Measurements from ENCODE around the gene IFT80. TPM values are rescaled to one million over a fixed set of nuclear protein-coding genes. Genes with fewer than 3 reads are reported as not detected.

IFT80 gene
- total and polyA plus RNA-seq, 3 donors from 2014 or later = 32.0 to 74.9 (median 55.4) TPM

GRCh38 chr3:160226026-160226907 lies 172.8 kb downstream of the IFT80 start:
- H3K36me3 ChIP-seq (ENCODE audit: low read depth, missing control alignments) = no peaks in the 10 kb centered on the region
- no peak overlapping the region for H3K27ac ChIP-seq
- peaks cover 8% of the 10 kb centered on the region for H3K4me1 ChIP-seq
- H3K4me3 ChIP-seq = peak overlapping the region; percentile 54 to 60
- TF ChIP-seq CTCF (IDR thresholded peaks at IDR 0.05) (no peak), POLR2A (IDR thresholded peaks at IDR 0.05) (no peak)
- DNase-seq = peak; percentile 16
- no peaks in the 10 kb centered on the region for H3K9me3 ChIP-seq
- no peaks in the 10 kb centered on the region for H3K27me3 ChIP-seq
- WGBS, 2 donors = 3 to 6% methylated on average over 18 to 53 of the region's 87 CpGs
- intact Hi-C loops (cut with DNase I; ENCODE audit: low total_unique reads) = no loop called here

GRCh38 chr3:160225176-160226025 lies 173.6 kb downstream of the IFT80 start, which contains the start of gene C3orf80:
Gene C3orf80, plus strand, starts transcription at chr3:160225422. Its CDS starts 214 bp downstream, at chr3:160225636.
- peaks cover 8% of the 10 kb centered on the region for H3K4me1 ChIP-seq
- 1% methylated on average over 40 of the region's 104 CpGs; no CpG with 5 or more reads in 1 of the 2 donors for WGBS, 2 donors
- intact Hi-C loops (cut with DNase I; ENCODE audit: low total_unique reads) = no loop called here
- H3K27ac ChIP-seq = peak within 1 kb of the TSS in 1 of 2 donors; percentile 12
- TF ChIP-seq CTCF (IDR thresholded peaks at IDR 0.05) (no peak), POLR2A (IDR thresholded peaks at IDR 0.05) (no peak)
- DNase-seq = peak; percentile 55
- H3K36me3 ChIP-seq (ENCODE audit: low read depth, missing control alignments) = no peaks in the 10 kb centered on the region
- H3K4me3 ChIP-seq = peak within 1 kb of the TSS; percentile 54 to 60
- no peaks in the 10 kb centered on the region for H3K27me3 ChIP-seq
- H3K9me3 ChIP-seq = no peaks in the 10 kb centered on the region

GRCh38 chr3:160224811-160225175 lies 174.2 kb downstream of the IFT80 start:
- TF ChIP-seq CTCF (IDR thresholded peaks at IDR 0.05) (no peak), POLR2A (IDR thresholded peaks at IDR 0.05) (no peak)
- peaks cover 8% of the 10 kb centered on the region for H3K4me1 ChIP-seq
- H3K9me3 ChIP-seq = no peaks in the 10 kb centered on the region
- intact Hi-C loops (cut with DNase I; ENCODE audit: low total_unique reads) = no loop called here
- H3K27me3 ChIP-seq = no peaks in the 10 kb centered on the region
- H3K27ac ChIP-seq = no peak overlapping the region
- H3K4me3 ChIP-seq = peak overlapping the region; percentile 54 to 60
- WGBS, 2 donors = 9 to 13% methylated on average over 14 to 16 of the region's 16 CpGs
- DNase-seq = no peak
- no peaks in the 10 kb centered on the region for H3K36me3 ChIP-seq (ENCODE audit: low read depth, missing control alignments)

GRCh38 chr3:160224256-160224655 lies 174.8 kb downstream of the IFT80 start:
- 30 to 36% methylated on average over 12 of the region's 12 CpGs for WGBS, 2 donors
- no peaks in the 10 kb centered on the region for H3K9me3 ChIP-seq
- TF ChIP-seq POLR2A (IDR thresholded peaks at IDR 0.05) = no peak
- no peak for TF ChIP-seq CTCF (IDR thresholded peaks at IDR 0.05)
- intact Hi-C loops (cut with DNase I; ENCODE audit: low total_unique reads) = no loop called here
- no peaks in the 10 kb centered on the region for H3K36me3 ChIP-seq (ENCODE audit: low read depth, missing control alignments)
- no peaks in the 10 kb centered on the region for H3K27me3 ChIP-seq
- no peak for DNase-seq
- H3K4me1 ChIP-seq = peaks cover 8% of the 10 kb centered on the region
- H3K27ac ChIP-seq = no peak overlapping the region
- H3K4me3 ChIP-seq = peak overlapping the region; percentile 54 to 60
